ENCODE data around the gene KLF11. TPM values are rescaled to one million over a fixed set of nuclear protein-coding genes. Genes with fewer than 3 reads are reported as not detected.
"Not testable (repeated sequence)": the region's sequence is repeated elsewhere in the genome, so short reads cannot be mapped to it uniquely, and the experiment has no call there.

The KLF11 gene
- total RNA-seq, 2 donors from 2014 or later, result 18.8 to 30.6 TPM

DNA sequence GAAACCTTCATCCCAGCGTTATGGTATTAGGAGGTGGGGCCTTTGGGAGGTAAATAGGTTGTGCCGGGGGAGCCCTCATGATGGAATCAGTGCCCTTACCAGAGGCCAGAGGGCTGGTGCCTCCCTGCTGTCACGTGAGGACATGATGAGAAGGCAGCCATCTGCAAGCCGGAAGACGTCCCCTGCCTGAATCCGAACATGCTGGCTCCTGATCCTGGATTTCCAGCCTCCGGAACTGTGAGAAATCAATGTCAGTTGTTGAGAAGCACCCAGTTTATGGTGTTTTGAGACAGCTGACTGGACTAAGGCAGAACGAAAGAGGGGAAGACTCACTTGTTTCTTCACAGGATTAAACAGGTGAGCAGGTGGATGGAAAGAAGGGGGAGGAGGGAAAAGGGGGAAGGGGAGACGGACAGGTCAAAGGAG is 13.0 kb upstream of the KLF11 start:
- H3K4me1 ChIP-seq, result peaks cover 0 to 30% of the 10 kb centered on the region in 2 donors
- no peaks in the 10 kb centered on the region for H3K36me3 ChIP-seq
- H3K27ac ChIP-seq, result peak overlapping the region in 1 of 2 donors; percentile 54
- no peaks in the 10 kb centered on the region for H3K9me3 ChIP-seq
- H3K27me3 ChIP-seq, result no peaks in the 10 kb centered on the region
- no peak overlapping the region for H3K4me3 ChIP-seq
- no peak for DNase-seq (ENCODE audit: low spot score)
- no peak for TF ChIP-seq CTCF (IDR thresholded peaks at IDR 0.05)

- Histone ChIP-seq H3K27ac (peak overlapping the region in 1 of 2 donors; percentile 54), H3K4me1 (peaks cover 0 to 35% of the 10 kb centered on the region in 2 donors)
- H3K27me3 ChIP-seq; DNase-seq (ENCODE audit: low spot score); H3K36me3 ChIP-seq; H3K9me3 ChIP-seq; H3K4me3 ChIP-seq: not testable (repeated sequence)
These were observed 12.6 kb upstream of the KLF11 start for GRCh38 chr2:10030798-10031197.

GRCh38 chr2:10031886-10032745 is 11.2 kb upstream of the KLF11 start:
- no peaks in the 10 kb centered on the region for H3K27me3 ChIP-seq
- H3K4me1 ChIP-seq, result peaks cover 0 to 48% of the 10 kb centered on the region in 2 donors
- no peak overlapping the region for H3K27ac ChIP-seq
- no peaks in the 10 kb centered on the region for H3K36me3 ChIP-seq
- H3K9me3 ChIP-seq, result no peaks in the 10 kb centered on the region
- H3K4me3 ChIP-seq, result no peak overlapping the region
- no peak for DNase-seq (ENCODE audit: low spot score)
- no peak for TF ChIP-seq CTCF (IDR thresholded peaks at IDR 0.05)

DNA sequence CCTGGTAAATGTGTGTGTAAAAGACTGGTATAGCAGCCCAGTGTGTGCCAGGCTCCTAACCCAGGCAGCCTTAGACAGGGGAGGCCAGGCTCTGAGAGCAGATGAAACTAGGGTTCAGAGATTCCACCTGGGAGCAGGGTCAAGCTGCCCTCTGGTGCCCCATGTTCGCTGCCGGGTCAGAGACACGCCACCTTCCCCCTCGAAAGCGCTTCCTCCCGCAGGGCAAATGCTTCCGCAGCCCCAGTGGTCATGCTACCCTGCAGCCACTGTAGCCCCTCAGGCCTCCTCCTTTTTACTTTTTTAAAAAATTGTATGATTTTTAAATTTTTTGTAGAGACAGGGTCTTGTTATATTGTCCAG is 10.6 kb upstream of the KLF11 start:
- Histone ChIP-seq H3K4me1 (peaks cover 0 to 54% of the 10 kb centered on the region in 2 donors), H3K4me3 (no peak overlapping the region), H3K9me3 (no peaks in the 10 kb centered on the region), H3K27ac (no peak overlapping the region), H3K36me3 (no peaks in the 10 kb centered on the region), H3K27me3 (no peaks in the 10 kb centered on the region)
- DNase-seq (ENCODE audit: low spot score), result no peak
- TF ChIP-seq CTCF (IDR thresholded peaks at IDR 0.05), result no peak

- DNase-seq (ENCODE audit: low spot score), result no peak
- TF ChIP-seq CTCF (IDR thresholded peaks at IDR 0.05), result no peak
- Histone ChIP-seq H3K4me3 (no peak overlapping the region), H3K36me3 (no peaks in the 10 kb centered on the region), H3K9me3 (no peaks in the 10 kb centered on the region), H3K27ac (peak overlapping the region in 1 of 2 donors; percentile 7), H3K4me1 (peaks cover 0 to 54% of the 10 kb centered on the region in 2 donors), H3K27me3 (no peaks in the 10 kb centered on the region)
These were observed 9.9 kb upstream of the KLF11 start for GRCh38 chr2:10033251-10034006.

DNA sequence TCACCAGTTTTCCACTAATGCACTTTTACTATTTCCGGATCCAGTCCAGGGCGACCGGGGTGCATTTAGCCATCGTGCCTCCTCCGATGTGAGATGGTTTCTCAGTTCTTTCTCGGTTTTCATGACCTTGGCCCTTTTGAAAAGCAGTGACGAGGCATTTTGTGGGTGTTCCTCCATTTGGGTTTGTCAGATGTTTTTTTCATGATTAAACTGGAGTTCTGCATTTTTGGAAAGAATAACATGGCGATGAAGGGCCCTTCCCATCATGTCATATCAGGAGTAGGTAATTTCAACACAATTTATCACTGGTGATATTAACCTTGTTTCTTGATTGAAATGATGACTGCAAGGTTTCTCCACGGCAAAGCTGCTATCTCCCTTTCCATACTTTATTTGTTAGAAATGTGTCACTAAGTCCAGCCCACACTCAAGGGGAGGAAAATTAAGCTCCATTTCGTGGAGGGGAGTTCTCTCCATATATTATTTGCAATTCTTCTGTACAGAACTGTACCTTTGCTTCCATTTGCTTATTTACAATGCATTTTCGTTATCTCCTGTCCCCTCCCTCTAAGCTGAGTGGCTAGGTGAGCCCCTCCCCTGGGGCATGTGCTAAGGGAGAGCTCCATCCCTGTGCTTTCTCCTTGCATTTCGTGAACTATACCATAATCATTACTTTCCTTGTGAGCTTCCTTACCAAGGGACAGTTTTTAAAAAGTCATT is 8.9 kb upstream of the KLF11 start:
- peaks cover 0 to 44% of the 10 kb centered on the region in 2 donors for H3K4me1 ChIP-seq
- no peak overlapping the region for H3K4me3 ChIP-seq
- no peaks in the 10 kb centered on the region for H3K9me3 ChIP-seq
- H3K27ac ChIP-seq, result no peak overlapping the region
- no peaks in the 10 kb centered on the region for H3K36me3 ChIP-seq
- no peak for TF ChIP-seq CTCF (IDR thresholded peaks at IDR 0.05)
- DNase-seq (ENCODE audit: low spot score), result no peak
- H3K27me3 ChIP-seq, result no peaks in the 10 kb centered on the region
